ENCODE results near the gene INO80E.

INO80E gene

GRCh38 chr16:29968205-29968604, 27.8 kb upstream of the INO80E start:
- H3K4me3 ChIP-seq (ENCODE audit: low read depth, low read length) = no peak overlapping the region
- CTCF ChIA-PET = no interaction called here
- no peak for TF ChIP-seq CTCF (IDR thresholded peaks at IDR 0.05; ENCODE audit: insufficient read depth, low read length, missing control alignments)
- no peak for DNase-seq (ENCODE audit: low read depth, low spot score)
- POLR2A ChIA-PET = no interaction called here

- POLR2A ChIA-PET = no interaction called here
- no peak overlapping the region for H3K4me3 ChIP-seq (ENCODE audit: low read depth, low read length)
- CTCF ChIA-PET = interaction anchor here (1.4 to 4.2 kb wide), 2 partner anchors 9 to 11 kb away, joined by 3 to 27 read pairs; partner anchors contain the start of gene TMEM219
- TF ChIP-seq CTCF (IDR thresholded peaks at IDR 0.05; ENCODE audit: insufficient read depth, low read length, missing control alignments) = no peak
- DNase-seq (ENCODE audit: low read depth, low spot score) = no peak
These were observed 24.7 kb upstream of the INO80E start for GRCh38 chr16:29971304-29971703.

GRCh38 chr16:29972500-29972899, 23.5 kb upstream of the INO80E start:
- POLR2A ChIA-PET = interaction anchor here (1.0 to 3.2 kb wide), 4 partner anchors 10 to 46 kb away, joined by 3 to 18 read pairs (median 14); partner anchors contain the start of genes HIRIP3, KCTD13 and TMEM219

GRCh38 chr16:29972992-29973383, 23.1 kb upstream of the INO80E start:
- POLR2A ChIA-PET = interaction anchor here (0.5 to 3.2 kb wide), 10 partner anchors 9 to 147 kb away, joined by 3 to 18 read pairs (median 6); partner anchors contain the start of genes ASPHD1, HIRIP3, KCTD13 and TMEM219
- no peak for TF ChIP-seq CTCF (IDR thresholded peaks at IDR 0.05; ENCODE audit: insufficient read depth, low read length, missing control alignments)
- H3K4me3 ChIP-seq (ENCODE audit: low read depth, low read length) = no peak overlapping the region
- DNase-seq (ENCODE audit: low read depth, low spot score) = no peak
- CTCF ChIA-PET = interaction anchor here (0.7 to 4.2 kb wide), 10 partner anchors 10 to 165 kb away, joined by 3 to 27 read pairs (median 4); partner anchors contain the start of genes HIRIP3, INO80E, KCTD13 and MVP

More at GRCh38 chr16:29972500-29972899, 23.5 kb upstream of the INO80E start:
- H3K4me3 ChIP-seq (ENCODE audit: low read depth, low read length) = no peak overlapping the region
- CTCF ChIA-PET = interaction anchor here (0.7 to 4.2 kb wide), 7 partner anchors 11 to 165 kb away, joined by 3 to 27 read pairs (median 6); partner anchors contain the start of genes KCTD13, PAGR1 and TMEM219
- DNase-seq (ENCODE audit: low read depth, low spot score) = no peak
- no peak for TF ChIP-seq CTCF (IDR thresholded peaks at IDR 0.05; ENCODE audit: insufficient read depth, low read length, missing control alignments)

GRCh38 chr16:29973384-29974246, 22.4 kb upstream of the INO80E start, which contains the start of gene TAOK2:
Gene TAOK2 (plus strand): TSS chr16:29973868. CDS start chr16:29977773, 3,905 bp downstream.
- peak within 1 kb of the TSS; percentile 95 for H3K4me3 ChIP-seq (ENCODE audit: low read depth, low read length)
- TF ChIP-seq CTCF (IDR thresholded peaks at IDR 0.05; ENCODE audit: insufficient read depth, low read length, missing control alignments) = no peak
- ChIA-PET POLR2A (interaction anchor here (0.5 to 3.2 kb wide), 10 partner anchors 9 to 147 kb away, joined by 3 to 18 read pairs (median 6); partner anchors contain the start of genes ASPHD1, HIRIP3, KCTD13 and TMEM219), CTCF (interaction anchor here (0.9 to 4.2 kb wide), 10 partner anchors 10 to 166 kb away, joined by 3 to 27 read pairs (median 4); partner anchors contain the start of genes HIRIP3, INO80E, KCTD13 and MVP)
- peak; percentile 92 for DNase-seq (ENCODE audit: low read depth, low spot score)
